Neural cell (in vitro differentiated cells): ENCODE results near the gene PLCB1. TPM values are rescaled to one million over a fixed set of nuclear protein-coding genes. Genes with fewer than 3 reads are reported as not detected.
A peak's percentile ranks its signal among the peaks of the same experiment; 100 is the strongest.

Experiments used
- H2AFZ ChIP-seq: fragments of 200-600, 300-800 bp; sonication (generic), shearing (Covaris generic); 2 replicates; pipeline ENCODE4 v1.6.0; 2014; ENCODE audit warnings: low read depth, mild to moderate bottlenecking, antibody characterized with exemption, low read length, moderate library complexity
- H3F3A ChIP-seq: fragments of 200-600 bp; shearing (Covaris generic); 2 replicates; pipeline ENCODE4 v1.6.1; 2016; ENCODE audit warnings: mild to moderate bottlenecking, moderate library complexity, mixed read lengths, antibody characterized with exemption, low read length; ENCODE audit not compliant: insufficient read depth, poor library complexity, severe bottlenecking
- H3K27ac ChIP-seq: fragments of 200-600, 300-800 bp; sonication (generic), shearing (Covaris generic); 2 replicates; pipeline ENCODE4 v1.5.1; 2014; ENCODE audit warnings: mild to moderate bottlenecking, low read length, moderate library complexity
- H3K27me3 ChIP-seq: fragments of 300-800, 200-600 bp; sonication (generic), shearing (Covaris generic); 2 replicates; pipeline ENCODE4 v1.6.0; 2014; ENCODE audit warnings: mild to moderate bottlenecking, low read depth, low read length, moderate library complexity; ENCODE audit not compliant: insufficient read depth
- H3K36me3 ChIP-seq: fragments of 300-800, 200-600 bp; sonication (generic), shearing (Covaris generic); 2 replicates; pipeline ENCODE4 v1.5.1; 2014; ENCODE audit warnings: mild to moderate bottlenecking, antibody characterized with exemption, low read length, moderate library complexity; ENCODE audit not compliant: insufficient read depth
- H3K4me2 ChIP-seq: fragments of 300-800, 200-600 bp; sonication (generic), shearing (Covaris generic); 2 replicates; pipeline ENCODE4 v1.6.0; 2014; ENCODE audit warnings: mild to moderate bottlenecking, low read length
- H3K4me3 ChIP-seq: fragments of 300-800, 200-600 bp; sonication (generic), shearing (Covaris generic); 2 replicates; pipeline ENCODE4 v1.5.1; 2014; ENCODE audit warnings: mild to moderate bottlenecking, low read length, moderate library complexity
- H3K79me2 ChIP-seq: fragments of 200-600 bp; shearing (Covaris generic); replicated peaks from 2 replicates; pipeline ENCODE4 v1.6.0; 2014; ENCODE audit warnings: mild to moderate bottlenecking, low read length, moderate library complexity; ENCODE audit not compliant: insufficient read depth
- H3K9ac ChIP-seq: fragments of 300-800, 200-600 bp; sonication (generic), shearing (Covaris generic); 2 replicates; pipeline ENCODE4 v1.6.1; 2016; ENCODE audit warnings: mild to moderate bottlenecking, low read length, mixed read lengths
- H3K9me2 ChIP-seq: fragments of 200-600 bp; shearing (Covaris generic); 2 replicates; pipeline ENCODE4 v1.6.1; 2016; ENCODE audit warnings: mild to moderate bottlenecking, low read length, mixed read lengths; ENCODE audit not compliant: insufficient read depth
- H3K9me3 ChIP-seq: fragments of 200-600, 300-800 bp; sonication (generic), shearing (Covaris generic); 2 replicates; pipeline ENCODE4 v1.6.1; 2016; ENCODE audit warnings: mild to moderate bottlenecking, mixed run types, low read length, moderate library complexity, mixed read lengths
- H4K20me1 ChIP-seq: fragments of 200-600 bp; shearing (Covaris generic); 2 replicates; pipeline ENCODE4 v1.6.1; 2016; ENCODE audit warnings: mild to moderate bottlenecking, mixed run types; ENCODE audit not compliant: insufficient read depth
- CTCF ChIP-seq: fragments of 450-650 bp; IDR thresholded peaks from 2 replicates; pipeline ENCODE4 v1.5.1; 2014; ENCODE audit warnings: antibody characterized with exemption, mild to moderate bottlenecking, moderate library complexity; ENCODE audit not compliant: poor library complexity, severe bottlenecking
- EP300 ChIP-seq: fragments of 450-650 bp; conservative IDR thresholded peaks from 2 replicates; pipeline ENCODE4 v1.6.1; 2014; ENCODE audit warnings: antibody characterized with exemption, mild to moderate bottlenecking, moderate library complexity; ENCODE audit not compliant: poor library complexity, severe bottlenecking
- EZH2 ChIP-seq: fragments of 200-600, 300-800 bp; shearing (Covaris generic), sonication (generic); IDR thresholded peaks from 2 replicates; pipeline ENCODE4 v1.6.1; 2014; ENCODE audit warnings: antibody characterized with exemption, low read length, borderline replicate concordance, mild to moderate bottlenecking; ENCODE audit not compliant: insufficient read depth, poor library complexity, severe bottlenecking
- MXI1 ChIP-seq: fragments of 450-650 bp; conservative IDR thresholded peaks from 2 replicates; pipeline ENCODE4 v1.6.1; 2014; ENCODE audit warnings: antibody characterized with exemption, mild to moderate bottlenecking; ENCODE audit not compliant: poor library complexity, severe bottlenecking
- POLR2AphosphoS5 ChIP-seq: IDR thresholded peaks from 2 replicates; pipeline ENCODE4 v1.6.1; 2012
- RAD21 ChIP-seq: fragments of 450-650 bp; conservative IDR thresholded peaks from 2 replicates; pipeline ENCODE4 v1.6.1; 2014; ENCODE audit warnings: antibody characterized with exemption, mild to moderate bottlenecking, moderate library complexity
- REST ChIP-seq: IDR thresholded peaks from 2 replicates; pipeline ENCODE4 v1.6.1; 2012; ENCODE audit warnings: borderline replicate concordance
- SMC3 ChIP-seq: fragments of 450-650 bp; conservative IDR thresholded peaks from 2 replicates; pipeline ENCODE4 v1.6.1; 2014; ENCODE audit warnings: antibody characterized with exemption, mild to moderate bottlenecking, moderate library complexity; ENCODE audit not compliant: poor library complexity
- TAF1 ChIP-seq: IDR thresholded peaks from 2 replicates; pipeline ENCODE4 v1.6.1; 2012; ENCODE audit warnings: low read depth
- polyA plus RNA-seq: library from polyadenylated mRNA; depleted of rRNA; stranded (reverse); fragments of >200 nt; gene quantifications from 2 replicates; pipeline ENCODE4 v1.2.3, GENCODE V29; 2014

PLCB1 gene
- polyA plus RNA-seq, 1 donor from 2014 or later: 11.4 TPM

GRCh38 chr20:8133851-8134451 is 1.9 kb downstream of the PLCB1 start:
- H3K36me3 ChIP-seq: no peaks in the 10 kb centered on the region
- peaks cover 2% of the 10 kb centered on the region for H3F3A ChIP-seq
- H3K9ac ChIP-seq: no peak overlapping the region
- no peaks in the 10 kb centered on the region for H4K20me1 ChIP-seq
- H3K9me2 ChIP-seq: no peaks in the 10 kb centered on the region
- peak overlapping the region; percentile 15 for H3K4me2 ChIP-seq
- TF ChIP-seq MXI1 (no peak), CTCF (no peak), EP300 (no peak), TAF1 (no peak), SMC3 (no peak), REST (no peak), EZH2 (no peak), POLR2AphosphoS5 (no peak), RAD21 (no peak)
- H3K79me2 ChIP-seq: no peaks in the 10 kb centered on the region
- no peak overlapping the region for H2AFZ ChIP-seq
- no peaks in the 10 kb centered on the region for H3K27me3 ChIP-seq
- no peak overlapping the region for H3K27ac ChIP-seq
- H3K4me3 ChIP-seq: peak overlapping the region; percentile 84
- no peaks in the 10 kb centered on the region for H3K9me3 ChIP-seq

- Histone ChIP-seq H3K36me3 (no peaks in the 10 kb centered on the region), H3K4me3 (no peak overlapping the region), H3K9ac (no peak overlapping the region), H3K9me2 (no peaks in the 10 kb centered on the region), H3K79me2 (no peaks in the 10 kb centered on the region), H4K20me1 (no peaks in the 10 kb centered on the region), H3K27me3 (no peaks in the 10 kb centered on the region), H3K27ac (no peak overlapping the region), H2AFZ (no peak overlapping the region), H3K4me2 (no peak overlapping the region), H3K9me3 (no peaks in the 10 kb centered on the region), H3F3A (no peaks in the 10 kb centered on the region)
- TF ChIP-seq SMC3 (no peak), CTCF (no peak), REST (no peak), EP300 (no peak), EZH2 (no peak), TAF1 (no peak), POLR2AphosphoS5 (no peak), RAD21 (no peak), MXI1 (no peak)
Observed at GRCh38 chr20:8139899-8140298, 7.8 kb downstream of the PLCB1 start.
